HG02588 (cell line): ENCODE results near the gene NOC2L.

ENCODE experiments used
- ATAC-seq: cut with Tn5 transposase; IDR thresholded peaks from one replicate; pipeline ENCODE4 v1.9.1; 2021; ENCODE audit warnings: mild to moderate bottlenecking, moderate library complexity; ENCODE audit not compliant: unreplicated experiment

Gene NOC2L

GRCh38 chr1:958823-959730 is at the start of gene NOC2L:
Gene NOC2L, minus strand, starts transcription at chr1:959256. Its CDS starts 16 bp downstream, at chr1:959240.
- ATAC-seq, result peak; percentile 58

DNA sequence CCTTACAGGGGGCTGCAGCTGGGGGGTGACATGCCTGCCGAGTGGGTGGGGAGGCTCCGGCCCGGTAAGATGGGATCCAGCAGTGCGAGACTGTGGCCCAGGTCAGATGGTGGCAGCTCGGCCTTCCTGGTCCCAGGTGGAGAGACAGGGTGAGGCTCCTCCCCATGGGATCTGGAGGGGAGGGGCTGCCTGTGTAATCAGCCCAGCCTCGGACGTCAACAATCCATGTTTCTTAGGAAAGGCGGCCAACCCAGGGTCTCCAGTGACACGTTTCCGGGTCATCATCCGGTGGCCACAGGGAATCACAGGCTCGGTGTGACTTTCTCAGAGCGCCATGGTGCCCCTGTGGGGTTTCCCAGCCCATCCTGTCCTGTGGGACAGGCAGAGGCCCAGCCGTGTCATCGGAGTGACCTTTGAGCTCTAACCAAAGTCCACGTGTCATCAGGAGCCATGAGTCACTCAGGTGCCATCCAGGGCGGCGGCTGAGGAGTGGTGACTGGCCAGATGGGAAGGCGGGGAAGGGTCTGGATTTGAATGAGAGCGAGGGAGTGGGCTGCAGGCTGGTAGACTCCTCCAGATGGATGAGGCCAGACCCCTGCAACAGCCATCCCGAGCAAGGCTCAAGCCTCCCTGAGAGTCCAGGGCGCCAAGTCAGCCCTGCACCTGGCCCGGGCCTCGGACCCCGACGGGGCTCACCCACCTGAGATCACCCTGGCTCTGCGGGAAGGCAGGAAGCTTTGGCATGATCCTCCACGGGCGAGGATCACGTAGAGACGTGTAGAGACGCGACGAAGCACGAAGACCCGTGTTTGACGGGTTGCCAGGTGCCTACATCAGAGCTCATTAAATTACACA is 47.5 kb upstream of the NOC2L start:
- no peak for ATAC-seq

- ATAC-seq, result no peak
Observed at GRCh38 chr1:1005774-1006304, 46.8 kb upstream of the NOC2L start.

DNA sequence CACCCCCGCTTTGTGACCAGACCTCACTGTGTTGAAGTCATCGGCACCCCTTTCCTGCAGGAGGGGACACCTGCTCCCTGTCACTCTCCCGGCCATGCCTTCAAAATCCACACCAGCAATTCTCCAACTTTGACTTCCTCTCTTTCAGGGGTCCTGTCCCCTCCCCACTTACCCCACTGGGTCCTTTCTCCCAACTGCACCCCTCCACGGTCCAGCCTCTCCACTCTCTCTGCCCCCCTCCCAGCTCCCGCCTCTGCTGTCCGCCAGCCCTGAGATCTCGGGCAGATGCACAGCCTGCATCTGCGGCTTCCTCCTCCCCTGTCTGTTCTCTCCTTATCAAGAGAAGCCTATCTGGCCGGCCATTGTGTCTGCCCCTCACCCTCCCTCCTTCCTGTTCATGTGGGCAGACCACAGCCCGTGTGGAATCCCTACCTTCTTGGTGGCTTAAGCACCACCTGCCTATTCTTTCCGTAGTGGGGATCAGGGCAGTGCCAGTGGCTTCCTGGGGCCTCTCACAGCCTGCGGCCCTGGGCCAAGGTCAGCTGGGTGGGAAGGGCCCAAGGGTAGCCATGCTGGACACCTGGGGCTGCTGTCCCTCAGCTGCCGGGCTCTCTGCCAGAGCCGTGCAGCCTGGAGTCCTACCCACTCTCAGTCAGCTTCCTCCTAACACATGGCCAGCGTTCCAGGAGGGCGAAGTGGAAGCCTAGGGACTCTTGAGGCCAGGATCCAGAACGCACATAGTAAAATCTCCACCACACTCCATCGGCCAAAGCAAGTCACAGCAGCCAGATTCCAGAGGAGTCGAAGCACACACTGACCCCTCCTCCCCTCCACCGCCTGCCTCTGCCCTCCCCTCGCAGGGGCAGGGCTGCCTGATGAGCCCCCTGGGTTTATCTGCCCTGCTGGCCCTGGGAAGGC is 46.0 kb upstream of the NOC2L start:
- ATAC-seq, result no peak

DNA sequence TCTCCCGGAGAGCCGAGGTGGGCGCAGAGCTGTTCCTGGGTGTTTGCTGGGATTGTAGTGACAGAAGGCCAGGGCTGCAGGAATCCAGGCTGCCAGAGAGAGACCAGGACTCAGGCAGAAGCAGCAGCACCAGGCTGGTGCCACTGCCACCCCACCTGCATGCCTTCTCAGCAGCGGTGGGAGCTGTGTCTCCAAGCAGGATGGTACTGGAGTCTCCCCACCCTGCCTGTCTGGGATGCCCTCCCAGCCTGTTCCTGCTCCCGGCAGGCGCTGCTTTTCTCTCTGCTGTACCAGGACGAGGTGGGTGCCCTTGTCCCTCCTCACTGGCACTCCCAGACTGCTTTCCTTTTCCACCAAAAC is 45.3 kb upstream of the NOC2L start:
- no peak for ATAC-seq

- ATAC-seq, result no peak
Observed at GRCh38 chr1:1003618-1004419, 44.8 kb upstream of the NOC2L start.

DNA sequence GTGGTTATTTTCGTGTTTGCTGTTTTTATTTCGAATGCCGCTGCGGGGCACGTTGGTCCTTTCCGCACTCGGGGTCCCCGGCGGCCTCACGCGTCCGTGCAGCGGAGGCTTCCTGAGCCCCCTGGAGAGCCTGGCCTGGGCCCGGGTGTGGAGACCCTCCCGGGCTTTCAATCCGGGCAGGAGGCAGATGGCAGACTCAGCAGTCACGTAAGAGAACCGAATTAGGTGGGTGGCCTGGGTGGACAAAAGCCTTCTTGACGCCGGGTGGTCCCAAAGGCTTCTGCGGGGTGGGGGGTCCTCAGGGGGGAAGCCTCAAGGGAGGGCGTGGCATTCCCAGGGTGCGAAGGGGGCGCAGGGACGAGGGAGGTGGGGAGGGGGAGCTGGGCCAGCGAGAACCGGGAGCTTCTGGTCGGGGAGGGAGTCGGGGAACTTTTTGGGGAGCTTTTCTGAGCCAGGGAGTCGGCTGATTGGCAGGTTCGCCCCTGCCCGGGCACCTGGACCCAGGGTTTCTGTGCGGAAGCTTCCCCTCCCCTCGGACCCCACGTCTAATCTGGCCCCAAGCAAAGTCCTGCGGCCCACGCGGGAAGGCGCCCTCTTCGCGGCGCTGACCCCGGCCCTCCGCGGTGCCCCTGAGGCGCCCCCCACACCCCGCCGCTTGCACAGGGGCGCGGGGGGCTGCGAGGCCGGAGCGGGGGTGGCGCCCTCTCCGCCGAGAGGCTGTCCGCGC is 42.2 kb upstream of the NOC2L start:
- no peak for ATAC-seq

- no peak for ATAC-seq
Observed at GRCh38 chr1:1000357-1001056, 41.5 kb upstream of the NOC2L start.

- ATAC-seq, result no peak
Observed at GRCh38 chr1:999725-1000356, 40.8 kb upstream of the NOC2L start, which contains the start of gene HES4. Gene HES4, minus strand, starts transcription at chr1:1000097. Its CDS starts 124 bp downstream, at chr1:999973.

DNA sequence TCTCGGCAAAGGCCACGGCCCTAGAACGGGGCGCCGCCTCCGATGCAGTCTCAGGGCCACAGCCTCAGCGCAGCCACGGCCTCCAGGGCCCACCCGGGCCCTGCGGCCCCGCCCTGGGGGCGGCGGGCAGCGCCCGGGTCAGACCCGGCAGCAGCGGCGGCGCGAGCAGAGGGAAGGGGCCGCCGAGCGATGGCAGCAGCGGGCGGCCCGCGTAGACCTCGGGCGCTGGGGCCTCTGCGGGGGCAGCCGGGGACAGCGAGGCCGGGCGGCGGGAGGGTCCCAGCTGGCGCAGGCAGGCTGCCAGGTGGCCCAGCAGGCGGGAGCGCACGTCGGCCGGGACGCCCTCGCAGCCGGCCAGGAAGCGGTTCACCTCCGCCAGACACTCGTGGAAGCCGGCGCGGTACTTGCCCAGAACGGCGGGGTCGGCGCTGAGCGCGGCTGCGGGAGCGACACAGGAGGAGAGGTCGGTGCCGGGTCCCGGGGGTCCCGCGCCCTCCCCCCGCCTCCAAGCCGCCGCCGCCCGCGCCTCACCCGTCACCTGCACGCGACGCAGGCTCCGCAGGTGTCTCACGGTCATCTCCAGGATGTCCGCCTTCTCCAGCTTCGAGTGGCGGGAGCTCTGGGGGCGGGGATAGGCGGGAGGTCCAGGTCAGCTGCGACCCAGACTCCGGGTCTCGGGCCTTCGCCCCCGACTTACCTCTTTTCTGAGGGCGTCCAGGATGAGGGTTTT is 40.1 kb upstream of the NOC2L start:
- no peak for ATAC-seq

- no peak for ATAC-seq
Observed at GRCh38 chr1:998745-998994, 39.6 kb upstream of the NOC2L start.

DNA sequence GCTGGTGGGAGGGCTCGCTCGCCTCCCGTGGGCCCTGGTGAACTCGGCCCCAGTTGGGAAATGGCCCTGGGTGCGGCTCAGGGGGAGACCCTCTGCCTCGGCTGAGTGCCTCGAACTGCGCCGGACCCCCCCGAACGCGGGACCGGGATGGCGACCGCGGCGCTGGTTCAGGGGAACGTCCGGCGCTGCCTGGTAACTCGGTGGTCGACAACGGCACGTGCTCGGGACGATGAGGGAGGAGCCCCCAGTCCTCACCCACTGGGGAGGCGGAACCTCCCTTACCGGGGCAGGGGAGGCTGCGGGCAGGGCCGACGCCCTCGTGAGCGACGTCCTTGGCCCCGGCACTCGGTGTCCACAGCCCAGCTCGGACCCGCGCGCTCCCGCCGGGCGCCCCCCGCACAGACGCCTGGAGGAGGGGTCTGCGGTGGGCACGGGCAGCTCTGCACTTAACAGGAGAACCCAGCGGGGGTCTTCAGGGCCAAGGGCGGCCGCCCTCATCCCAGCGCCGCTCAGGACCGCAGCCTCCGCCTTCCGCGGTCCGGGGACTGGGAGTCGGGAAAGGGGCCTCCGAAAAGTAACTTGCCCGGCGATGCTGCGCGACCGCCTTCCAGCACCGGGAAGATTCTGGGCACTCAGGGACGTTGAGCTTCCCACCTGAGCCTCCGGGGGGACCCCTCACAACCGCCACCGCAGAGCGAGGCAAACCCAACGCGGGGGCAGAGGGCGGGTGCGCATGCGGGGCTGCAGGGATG is 39.1 kb upstream of the NOC2L start:
- no peak for ATAC-seq

- no peak for ATAC-seq
Observed at GRCh38 chr1:997713-997992, 38.6 kb upstream of the NOC2L start.

- ATAC-seq, result no peak
Observed at GRCh38 chr1:996851-997712, 38.0 kb upstream of the NOC2L start.

DNA sequence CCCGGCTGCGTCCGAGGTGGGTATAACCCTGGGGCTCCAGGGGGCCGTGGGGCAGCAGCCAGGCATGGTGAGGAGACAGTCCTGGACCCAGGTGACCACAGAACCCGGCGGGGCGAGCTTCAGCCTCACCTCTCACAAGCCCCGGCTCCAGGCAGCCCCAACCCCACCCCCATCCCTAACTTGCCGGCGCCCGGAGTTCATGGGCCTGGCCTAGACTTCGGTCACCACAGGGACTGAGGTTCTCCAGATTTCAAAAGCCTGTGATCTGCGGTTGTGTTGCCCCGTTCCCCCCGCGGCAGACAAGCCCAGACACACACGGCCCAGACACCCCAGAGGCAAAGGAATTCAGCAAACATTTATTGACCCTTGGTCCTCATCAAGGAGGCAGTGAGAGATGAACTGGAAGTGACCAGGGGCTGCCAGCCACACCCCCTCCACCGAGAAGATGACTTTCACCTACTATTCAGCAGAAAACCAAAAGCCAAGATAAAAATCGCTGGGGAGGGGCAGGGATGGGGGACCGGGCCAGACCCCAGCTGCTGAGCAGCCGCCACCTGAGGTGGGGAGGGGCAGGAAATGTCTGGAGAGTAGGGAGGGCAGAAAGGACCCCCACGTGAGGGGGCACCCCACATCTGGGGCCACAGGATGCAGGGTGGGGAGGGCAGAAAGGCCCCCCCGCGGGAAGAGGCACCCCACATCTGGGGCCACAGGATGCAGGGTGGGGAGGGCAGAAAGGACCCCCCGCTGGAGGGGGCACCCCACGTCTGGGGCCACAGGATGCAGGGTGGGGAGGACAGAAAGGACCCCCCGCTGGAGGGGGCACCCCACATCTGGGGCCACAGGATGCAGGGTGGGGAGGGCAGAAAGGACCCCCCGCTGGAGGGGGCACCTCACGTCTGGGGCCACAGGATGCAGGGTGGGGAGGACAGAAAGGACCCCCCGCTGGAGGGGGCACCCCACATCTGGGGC is 36.9 kb upstream of the NOC2L start:
- ATAC-seq, result no peak
